T-helper 2 cell (primary cell): ENCODE measurements around the gene PPP1R11.
"Not testable (repeated sequence)": the region's sequence is repeated elsewhere in the genome, so short reads cannot be mapped to it uniquely, and the experiment has no call there.

Experiments used
- DNase-seq, 5 experiments: peaks; one replicate each; pipeline versions ENCODE4 v3.0.0 to v3.0.0-alpha.2; 2012 to 2022
- total RNA-seq, 2 donors: gene quantifications; one replicate each; lab custom pipeline; 2026; lab: John Stamatoyannopoulos, UW

PPP1R11 gene
- 37.1 to 55.6 reads per million in 2 donors for total RNA-seq

GRCh38 chr6:30066577-30067459 lies at the start of gene PPP1R11:
Gene PPP1R11 (plus strand): TSS chr6:30067198. CDS start chr6:30067411, 213 bp downstream.
- peak; percentile 92 to 100 (median 98) for DNase-seq

GRCh38 chr6:30019819-30020218 lies 47.2 kb upstream of the PPP1R11 start:
- no peak for DNase-seq

DNA sequence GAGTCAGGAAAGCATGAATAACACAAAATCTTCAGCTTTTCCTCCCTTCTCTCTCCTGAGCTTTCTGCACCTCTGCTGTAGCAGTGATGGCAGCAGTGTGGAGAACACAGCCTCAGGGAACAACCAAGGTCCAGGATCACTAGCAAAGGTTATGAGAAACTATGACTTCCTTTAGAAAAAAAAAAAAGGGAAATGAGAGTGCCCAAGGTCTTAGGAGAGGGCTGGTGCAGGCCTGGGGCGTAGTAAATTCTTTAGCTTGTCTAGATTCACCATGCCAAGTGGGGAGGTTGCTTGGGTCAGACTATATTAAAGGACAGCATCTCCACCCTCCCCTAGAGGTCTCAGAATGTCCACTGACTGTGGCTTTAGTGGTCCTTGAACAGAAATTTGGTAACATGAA lies 46.4 kb upstream of the PPP1R11 start:
- DNase-seq, result no peak

DNA sequence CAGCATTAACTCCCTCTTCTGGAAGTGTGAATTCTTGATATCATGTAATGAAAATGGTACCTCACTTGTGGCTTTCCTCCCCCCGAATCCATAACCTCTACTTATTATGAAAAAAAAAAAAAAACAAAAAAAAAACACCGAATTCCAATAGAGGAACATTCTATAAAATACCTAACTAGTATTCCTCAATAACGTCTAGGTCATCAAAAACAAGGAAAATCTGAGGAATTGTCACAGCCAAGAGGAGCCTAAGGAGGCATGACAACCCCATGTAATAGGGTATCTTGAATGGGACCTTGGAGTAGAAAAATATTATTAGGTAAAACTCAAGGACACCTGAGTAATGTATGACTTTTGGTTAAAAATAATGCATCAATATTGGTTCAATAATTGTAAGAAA lies 44.8 kb upstream of the PPP1R11 start:
- no peak for DNase-seq

GRCh38 chr6:30022712-30023111 lies 44.3 kb upstream of the PPP1R11 start:
- DNase-seq, result not testable (repeated sequence)

GRCh38 chr6:30025186-30025585 lies 41.8 kb upstream of the PPP1R11 start:
- DNase-seq, result no peak

DNA sequence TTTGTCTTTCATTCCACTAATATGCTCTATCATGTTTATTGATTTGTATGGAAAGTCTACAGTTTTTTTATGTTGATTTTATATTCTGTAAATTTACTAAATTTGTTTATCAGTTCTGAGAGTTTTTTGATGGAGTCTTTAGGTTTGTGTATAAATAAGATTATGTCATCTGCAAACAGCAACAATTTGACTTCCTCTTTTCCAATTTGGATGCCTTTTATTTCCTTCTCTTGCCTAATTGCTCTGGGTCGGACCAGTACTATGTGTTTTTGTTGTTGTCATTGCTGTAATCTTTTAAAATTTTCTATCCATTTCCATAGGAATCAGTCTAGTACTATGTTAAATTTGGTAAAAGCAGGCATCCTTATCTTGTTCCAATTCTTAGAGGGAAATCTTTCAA lies 37.4 kb upstream of the PPP1R11 start:
- DNase-seq, result no peak

DNA sequence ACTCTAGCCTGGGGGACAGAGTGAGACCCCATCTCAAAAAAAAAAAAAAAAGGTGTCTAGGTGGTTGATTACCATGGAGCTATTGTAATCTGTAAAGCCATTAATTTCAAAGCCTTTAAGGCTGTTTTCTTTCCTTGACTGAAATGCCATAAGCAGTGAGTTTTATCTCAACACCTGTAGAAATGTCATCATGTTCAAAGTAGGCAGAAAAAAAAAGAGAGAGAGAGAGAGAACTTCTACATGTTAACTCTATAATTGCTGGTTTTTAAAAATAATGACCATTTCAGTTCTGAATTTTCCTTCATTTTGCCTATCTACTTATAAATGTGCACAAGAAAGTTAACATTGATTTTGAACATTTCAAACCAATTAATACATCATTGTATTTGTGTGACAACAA lies 35.6 kb upstream of the PPP1R11 start:
- no peak for DNase-seq

- not testable (repeated sequence) for DNase-seq
Measured at GRCh38 chr6:30033440-30033839, 33.6 kb upstream of the PPP1R11 start.

DNA sequence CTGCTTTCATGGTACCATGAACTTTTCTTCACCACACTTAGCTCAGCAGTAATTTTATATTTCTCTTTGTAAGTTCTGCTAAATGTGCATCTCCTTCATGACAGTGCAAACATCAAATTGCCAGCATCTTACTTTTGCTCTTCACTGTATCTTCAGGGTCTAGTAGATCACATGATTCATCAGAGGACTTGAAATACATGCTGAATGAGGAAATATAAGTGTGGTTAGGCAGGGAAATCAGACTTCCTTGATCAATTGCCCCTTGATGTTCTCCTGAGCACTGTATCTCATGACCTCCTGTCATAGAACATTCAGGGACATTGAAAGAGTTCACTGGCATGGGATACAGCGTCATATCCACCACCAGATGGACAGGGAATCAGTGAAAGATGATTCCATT lies 31.2 kb upstream of the PPP1R11 start:
- DNase-seq, result no peak

- DNase-seq, result peak in 1 of 5 experiments; percentile 26
Measured at GRCh38 chr6:30037182-30037788, 29.7 kb upstream of the PPP1R11 start.

DNA sequence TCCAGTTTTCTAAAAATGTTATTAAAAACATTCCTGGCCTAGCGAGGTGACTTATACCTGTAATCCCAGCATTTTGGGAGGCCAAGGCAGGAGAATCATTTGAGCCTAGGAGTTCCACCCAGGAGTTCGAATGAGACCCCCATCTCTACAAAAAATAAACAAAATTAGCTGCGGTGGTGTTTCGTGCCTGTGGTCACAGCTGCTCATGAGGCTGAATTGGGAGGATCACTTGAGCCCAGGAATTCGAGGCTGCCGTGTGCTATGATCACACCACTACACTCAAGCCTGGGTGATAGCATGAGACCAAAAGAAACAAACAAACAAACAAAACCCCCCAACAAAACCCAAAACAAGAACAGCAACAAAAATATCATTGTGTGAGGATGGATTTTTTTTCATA lies 25.8 kb upstream of the PPP1R11 start:
- no peak for DNase-seq

DNA sequence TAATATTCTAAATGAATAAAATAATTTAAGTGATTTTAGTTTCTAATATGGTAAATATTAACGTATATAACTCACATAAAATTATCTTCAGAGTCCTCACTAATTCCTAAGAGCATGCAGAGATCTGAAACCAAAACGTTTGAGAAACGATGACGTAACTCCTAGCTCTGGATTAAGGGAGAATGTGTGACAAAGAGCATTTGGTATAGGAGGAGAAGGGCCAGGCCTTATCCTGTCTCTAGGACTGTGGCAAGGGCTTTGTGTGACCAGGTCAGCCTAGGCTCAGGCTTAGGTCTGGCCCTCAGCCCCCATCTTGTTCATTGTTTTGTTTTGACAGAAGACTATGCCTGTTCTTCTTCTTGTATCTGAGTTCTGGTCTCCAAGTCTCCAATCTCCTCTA lies 25.2 kb upstream of the PPP1R11 start:
- DNase-seq, result no peak

DNA sequence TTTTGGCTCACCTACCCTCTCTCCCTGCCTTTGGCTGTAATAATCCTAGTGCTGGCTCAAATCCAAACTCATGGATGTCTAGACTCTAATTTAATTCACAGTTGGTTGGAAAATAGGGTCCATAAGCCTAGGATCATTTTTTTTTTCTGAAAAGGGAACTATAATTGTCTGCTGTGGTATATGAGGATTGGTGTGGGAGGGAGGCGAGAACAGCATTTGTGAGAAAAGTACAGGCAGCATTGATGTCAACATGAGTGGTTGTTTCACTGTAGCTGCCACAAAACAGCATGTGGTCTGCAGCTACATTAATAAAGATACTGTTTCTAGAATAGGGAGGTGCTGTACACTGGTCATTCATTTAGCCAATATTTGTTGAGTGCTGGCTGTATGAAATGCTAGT lies 24.5 kb upstream of the PPP1R11 start:
- DNase-seq, result no peak

DNA sequence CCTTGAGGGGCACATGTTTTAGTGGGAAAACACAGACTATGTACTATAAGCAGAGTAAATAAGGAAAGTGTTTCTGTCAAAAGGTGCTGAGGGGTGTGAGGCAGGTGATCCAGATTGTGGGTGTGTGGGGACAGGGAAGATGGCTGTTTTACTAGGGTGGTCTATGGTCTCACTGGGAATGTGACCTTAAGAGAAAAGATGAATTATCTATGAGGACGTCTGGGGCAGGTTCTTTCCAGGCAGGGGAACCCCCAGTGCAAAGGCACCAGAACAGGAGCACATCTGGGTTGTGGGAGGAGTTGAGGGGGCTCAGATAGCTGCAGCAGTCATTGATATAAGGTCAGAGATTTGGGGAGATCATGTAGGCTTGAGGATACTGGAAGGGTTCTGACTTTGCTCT lies 24.1 kb upstream of the PPP1R11 start:
- no peak for DNase-seq

DNA sequence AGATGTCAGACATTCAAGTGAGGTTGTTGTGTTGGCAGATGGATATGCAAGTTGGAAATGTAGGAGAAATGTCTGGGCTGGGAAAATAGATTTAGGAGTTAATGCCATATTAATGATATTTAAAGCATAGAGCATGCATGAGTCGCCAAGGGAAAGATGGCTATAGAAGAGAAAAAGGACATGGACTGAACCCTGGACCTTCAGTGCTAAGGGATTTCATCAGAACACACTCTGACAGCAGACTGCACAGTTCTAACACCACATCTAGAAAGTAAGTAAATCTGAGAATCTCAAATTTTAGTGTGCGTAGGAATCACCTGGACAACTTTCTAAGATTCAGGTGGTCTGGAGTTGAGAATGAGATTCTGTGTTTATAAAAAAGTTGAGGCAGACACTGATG lies 23.3 kb upstream of the PPP1R11 start:
- no peak for DNase-seq

GRCh38 chr6:30044630-30045029 lies 22.4 kb upstream of the PPP1R11 start:
- no peak for DNase-seq

GRCh38 chr6:30047220-30047619 lies 19.8 kb upstream of the PPP1R11 start:
- DNase-seq, result no peak

GRCh38 chr6:30053682-30054081 lies 13.3 kb upstream of the PPP1R11 start:
- DNase-seq, result no peak

DNA sequence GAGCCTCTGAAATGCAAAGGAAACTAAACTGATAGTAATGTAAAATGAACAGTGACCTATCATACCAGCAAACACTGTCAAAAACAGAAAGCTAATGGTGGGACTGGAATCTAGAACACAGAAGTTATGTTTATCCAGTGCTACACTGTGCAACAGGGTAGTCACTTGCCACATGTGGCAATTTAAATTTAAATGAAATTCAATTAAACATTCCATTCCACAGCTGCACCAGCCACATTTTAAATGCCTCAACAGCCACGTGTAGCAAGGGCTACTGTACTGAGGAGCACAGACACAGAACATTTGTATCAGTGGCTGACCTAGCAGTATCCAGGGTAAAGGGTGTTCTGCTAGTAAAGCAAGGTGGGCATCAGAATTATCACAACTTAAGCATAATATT lies 11.5 kb upstream of the PPP1R11 start:
- DNase-seq, result no peak

- peak in 1 of 5 experiments; percentile 30 for DNase-seq
Measured at GRCh38 chr6:30060606-30061091, 6.3 kb upstream of the PPP1R11 start.

GRCh38 chr6:30061092-30061857 lies 5.7 kb upstream of the PPP1R11 start, which contains the start of gene POLR1H:
Gene POLR1H (plus strand): TSS chr6:30061265. CDS start chr6:30061525, 260 bp downstream.
- DNase-seq, result peak; percentile 56 to 95 (median 78)

DNA sequence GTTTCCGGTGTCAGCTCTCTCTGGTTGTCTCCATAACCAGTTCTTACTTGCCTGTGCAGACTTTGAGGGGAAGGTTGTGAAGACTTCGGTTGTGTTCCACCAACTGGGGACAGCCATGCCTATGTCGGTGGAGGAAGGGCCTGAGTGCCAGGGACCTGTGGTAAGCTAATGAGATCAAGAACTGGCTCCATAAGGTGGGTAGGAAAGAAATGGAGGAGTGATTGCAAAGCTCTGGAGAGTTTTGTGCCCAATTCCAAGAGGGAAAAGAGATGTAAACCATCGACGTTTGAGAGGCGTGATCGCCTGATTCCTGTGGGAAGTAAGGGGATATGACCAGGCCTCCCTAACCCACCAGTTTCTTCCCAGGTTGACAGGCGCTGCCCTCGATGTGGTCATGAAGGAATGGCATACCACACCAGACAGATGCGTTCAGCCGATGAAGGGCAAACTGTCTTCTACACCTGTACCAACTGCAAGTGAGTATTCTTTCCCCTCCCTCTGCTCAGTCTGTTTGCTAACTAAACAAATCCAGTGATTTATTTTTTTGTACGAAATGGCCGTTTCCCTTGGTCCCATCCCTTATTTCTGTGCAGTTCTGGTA lies 5.0 kb upstream of the PPP1R11 start:
- peak in 1 of 5 experiments; percentile 86 for DNase-seq
